ENCODE data around the gene GDPD4.

Gene GDPD4

DNA sequence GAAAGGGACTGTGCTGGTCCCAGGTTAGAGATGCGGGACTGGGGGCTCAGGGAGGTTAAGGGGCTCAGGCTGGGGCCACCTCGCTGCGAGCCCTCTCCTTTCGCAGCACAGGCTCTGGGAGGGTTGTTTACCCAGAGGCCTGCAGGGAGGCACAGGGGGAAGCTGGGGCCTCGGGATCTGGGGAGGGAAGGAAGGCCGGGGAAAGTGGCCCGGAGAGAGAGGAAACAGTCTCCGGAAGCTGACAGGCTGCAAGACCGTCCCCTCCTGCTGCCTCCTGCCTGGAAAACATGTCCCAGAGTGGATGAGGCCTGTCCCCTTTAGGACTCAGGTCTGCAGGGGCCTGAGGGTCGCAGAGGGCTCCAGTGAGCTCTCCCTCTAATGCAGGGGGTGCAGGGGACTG is 128.0 kb downstream of the GDPD4 start:
- no peak for DNase-seq (ENCODE audit: low read depth)

DNA sequence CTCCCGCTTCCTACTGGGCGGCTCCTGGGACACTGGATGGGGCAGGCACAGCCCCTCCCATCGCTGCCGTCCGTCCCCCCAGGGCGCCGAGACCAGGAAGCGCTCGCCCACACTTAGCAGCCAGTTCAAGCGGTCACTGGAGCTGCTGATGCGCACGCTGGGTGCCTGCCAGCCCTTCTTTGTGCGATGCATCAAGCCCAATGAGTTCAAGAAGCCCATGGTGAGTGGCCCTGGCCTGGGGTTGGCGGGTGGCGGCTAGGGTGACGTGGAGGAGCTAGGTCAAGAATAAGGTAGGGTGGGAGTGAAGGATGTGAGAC is 128.9 kb downstream of the GDPD4 start:
- DNase-seq (ENCODE audit: low read depth), result no peak

DNA sequence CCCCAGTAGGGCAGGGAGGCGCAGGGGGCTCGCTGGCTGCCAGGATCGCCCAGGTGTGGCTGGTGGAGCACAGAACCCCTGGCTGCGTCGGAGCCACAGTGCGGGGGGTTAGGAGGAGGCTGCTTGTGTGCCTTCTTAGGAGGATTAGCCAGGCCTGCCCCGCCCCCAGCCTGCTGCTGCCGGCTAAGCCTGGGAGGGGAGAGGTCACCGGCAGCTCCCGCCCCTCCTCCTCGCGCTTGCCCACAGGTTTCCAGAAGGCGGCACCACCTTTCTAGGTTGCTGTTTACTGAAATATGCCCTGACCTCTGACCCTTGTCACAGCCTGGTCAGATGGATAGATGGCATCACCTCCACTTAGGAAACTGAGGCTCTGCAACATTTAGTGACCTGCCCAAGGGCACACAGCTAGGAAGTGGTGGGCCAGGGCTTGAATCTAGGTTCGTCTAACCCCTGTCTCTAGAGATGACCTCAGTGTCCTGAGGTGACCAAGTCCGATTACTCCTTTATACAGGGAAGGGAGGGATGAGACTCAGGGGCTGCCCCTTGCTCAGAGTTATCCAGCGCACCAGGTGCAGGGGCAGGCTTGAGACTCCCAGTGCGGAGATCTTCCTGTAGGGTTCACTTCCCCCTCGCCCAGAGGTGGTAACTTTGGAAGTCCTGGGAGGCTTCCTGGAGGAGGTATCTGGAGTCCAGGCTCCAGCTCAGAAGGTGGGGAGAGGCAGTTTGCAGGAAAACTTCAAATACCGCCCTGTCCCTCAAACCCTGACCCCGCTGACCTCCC is 129.4 kb downstream of the GDPD4 start:
- DNase-seq (ENCODE audit: low read depth), result no peak

DNA sequence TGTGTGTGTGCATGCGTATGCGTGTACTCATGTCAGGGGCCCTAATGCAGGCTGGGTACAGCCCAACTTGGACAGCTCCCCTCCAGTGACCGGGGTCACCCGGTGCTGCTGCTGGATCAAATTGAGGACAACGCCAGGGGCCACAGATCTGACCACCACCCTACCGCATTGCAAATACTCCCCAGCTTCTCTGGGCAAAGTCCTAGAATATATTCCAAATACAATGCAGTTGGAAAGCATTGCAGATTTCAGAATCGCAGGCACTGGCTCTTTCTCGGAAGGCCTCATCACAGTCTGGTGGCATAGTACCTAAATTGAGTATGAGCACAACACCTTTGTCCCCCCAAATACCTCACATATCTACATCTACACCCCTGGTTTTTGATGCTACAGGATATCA is 130.2 kb downstream of the GDPD4 start:
- no peak for DNase-seq (ENCODE audit: low read depth)

DNA sequence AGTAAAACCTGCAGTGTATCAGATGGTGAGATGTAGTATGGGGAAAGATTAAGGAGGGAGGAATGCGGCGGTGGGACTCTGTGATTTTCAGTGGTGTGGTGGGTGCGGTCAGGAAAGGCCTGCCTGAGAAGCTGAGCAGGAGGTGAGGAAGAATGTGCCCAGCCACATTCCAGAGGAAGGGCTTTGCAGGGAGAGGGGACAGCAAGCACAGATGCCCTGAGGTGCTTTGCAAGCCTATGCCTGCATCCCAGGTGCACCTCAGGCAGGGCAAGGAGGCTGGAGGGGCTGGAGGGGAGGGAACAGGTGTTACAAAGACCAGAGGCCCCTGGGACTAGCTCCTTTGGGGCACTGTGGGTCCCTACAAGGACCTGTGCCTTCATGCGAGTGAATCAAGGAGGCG is 131.4 kb downstream of the GDPD4 start:
- no peak for DNase-seq (ENCODE audit: low read depth)

DNA sequence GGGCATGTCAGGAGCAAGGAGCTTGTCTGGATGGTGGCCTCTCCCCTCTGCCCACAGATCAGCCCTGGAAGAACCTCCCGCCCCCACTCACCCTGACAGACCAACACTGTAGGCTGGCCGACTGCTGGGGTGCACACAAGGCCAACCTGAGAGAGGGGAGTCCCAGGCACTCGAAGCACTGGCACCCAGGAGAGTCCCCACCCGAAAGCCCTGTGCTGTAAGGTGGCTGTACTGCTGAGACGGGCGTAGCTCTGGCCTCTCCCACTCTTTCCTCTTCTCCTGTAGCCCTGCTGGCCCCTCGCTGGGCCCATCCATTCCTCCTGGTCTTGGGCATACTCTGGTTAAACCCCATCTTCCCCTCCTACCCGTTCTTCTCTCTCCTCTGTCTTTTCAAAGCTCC is 133.7 kb downstream of the GDPD4 start:
- DNase-seq (ENCODE audit: low read depth), result no peak

DNA sequence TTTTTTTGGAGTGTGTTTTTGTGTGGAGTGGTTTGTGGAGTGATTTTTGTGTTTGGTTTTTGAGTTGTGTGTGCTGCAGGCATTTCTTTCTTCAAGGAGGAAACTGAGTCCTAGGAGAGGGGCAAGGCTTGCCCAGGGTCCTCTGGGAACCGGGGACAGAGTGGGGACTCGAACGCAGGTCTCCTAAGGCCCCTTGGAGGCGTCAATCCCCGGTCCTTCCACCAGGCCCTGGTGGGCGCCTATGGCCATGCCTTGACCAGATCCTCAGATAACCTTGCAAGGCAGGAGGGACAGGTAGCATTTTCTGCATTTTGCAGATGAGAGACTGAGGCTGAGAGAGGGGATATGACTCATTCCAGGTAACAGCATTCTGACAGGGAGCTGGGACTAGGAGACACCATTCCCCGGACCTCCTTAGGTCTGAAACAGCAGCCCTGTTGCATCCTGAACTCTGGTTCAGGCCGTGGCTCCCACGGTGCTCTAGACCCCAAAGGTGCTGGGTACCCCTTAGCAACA is 134.3 kb downstream of the GDPD4 start:
- no peak for DNase-seq (ENCODE audit: low read depth)
